ENCODE results near the gene NEBL.
"Not testable (repeated sequence)": the region's sequence is repeated elsewhere in the genome, so short reads cannot be mapped to it uniquely, and the experiment has no call there.

Gene NEBL, protein sequence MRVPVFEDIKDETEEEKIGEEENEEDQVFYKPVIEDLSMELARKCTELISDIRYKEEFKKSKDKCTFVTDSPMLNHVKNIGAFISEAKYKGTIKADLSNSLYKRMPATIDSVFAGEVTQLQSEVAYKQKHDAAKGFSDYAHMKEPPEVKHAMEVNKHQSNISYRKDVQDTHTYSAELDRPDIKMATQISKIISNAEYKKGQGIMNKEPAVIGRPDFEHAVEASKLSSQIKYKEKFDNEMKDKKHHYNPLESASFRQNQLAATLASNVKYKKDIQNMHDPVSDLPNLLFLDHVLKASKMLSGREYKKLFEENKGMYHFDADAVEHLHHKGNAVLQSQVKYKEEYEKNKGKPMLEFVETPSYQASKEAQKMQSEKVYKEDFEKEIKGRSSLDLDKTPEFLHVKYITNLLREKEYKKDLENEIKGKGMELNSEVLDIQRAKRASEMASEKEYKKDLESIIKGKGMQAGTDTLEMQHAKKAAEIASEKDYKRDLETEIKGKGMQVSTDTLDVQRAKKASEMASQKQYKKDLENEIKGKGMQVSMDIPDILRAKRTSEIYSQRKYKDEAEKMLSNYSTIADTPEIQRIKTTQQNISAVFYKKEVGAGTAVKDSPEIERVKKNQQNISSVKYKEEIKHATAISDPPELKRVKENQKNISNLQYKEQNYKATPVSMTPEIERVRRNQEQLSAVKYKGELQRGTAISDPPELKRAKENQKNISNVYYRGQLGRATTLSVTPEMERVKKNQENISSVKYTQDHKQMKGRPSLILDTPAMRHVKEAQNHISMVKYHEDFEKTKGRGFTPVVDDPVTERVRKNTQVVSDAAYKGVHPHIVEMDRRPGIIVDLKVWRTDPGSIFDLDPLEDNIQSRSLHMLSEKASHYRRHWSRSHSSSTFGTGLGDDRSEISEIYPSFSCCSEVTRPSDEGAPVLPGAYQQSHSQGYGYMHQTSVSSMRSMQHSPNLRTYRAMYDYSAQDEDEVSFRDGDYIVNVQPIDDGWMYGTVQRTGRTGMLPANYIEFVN

DNA sequence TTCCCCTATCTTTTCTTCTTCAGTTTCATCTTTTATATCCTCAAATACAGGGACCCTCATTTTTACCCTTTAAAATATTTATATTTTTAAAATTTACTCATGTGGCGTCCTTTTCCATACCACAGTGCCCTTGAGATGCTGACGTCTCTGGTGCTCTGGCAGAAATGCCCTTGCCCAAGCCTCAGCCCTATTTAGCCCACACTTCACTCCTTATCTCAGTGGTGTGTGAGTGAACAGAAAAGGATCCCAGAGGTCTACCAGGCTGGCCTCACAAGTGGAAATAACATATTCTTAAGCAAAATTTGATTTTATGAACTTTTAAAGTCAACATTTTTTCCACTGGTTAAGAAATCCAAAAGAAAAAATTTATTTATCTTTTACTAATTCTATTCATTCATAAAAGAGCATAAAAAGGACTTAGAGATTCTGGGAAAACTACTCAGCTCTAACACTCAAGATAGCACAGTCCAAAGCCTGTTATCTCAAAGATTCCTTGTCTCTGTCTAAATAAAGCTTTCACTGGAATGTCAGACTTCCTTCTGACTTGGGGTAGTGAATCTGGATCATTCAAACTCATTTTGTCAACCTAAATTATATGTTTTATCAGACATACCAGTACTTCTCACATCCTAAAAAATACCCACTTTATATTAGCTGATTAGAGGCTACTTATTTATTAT is at the start of gene NEBL:
NEBL (minus strand) TSS at position 166 of the 680 bp plus-strand sequence; CDS start at position 60, 106 bp downstream.
- DNase-seq (ENCODE audit: low spot score) (no peak), FAIRE-seq (no peak)

DNA sequence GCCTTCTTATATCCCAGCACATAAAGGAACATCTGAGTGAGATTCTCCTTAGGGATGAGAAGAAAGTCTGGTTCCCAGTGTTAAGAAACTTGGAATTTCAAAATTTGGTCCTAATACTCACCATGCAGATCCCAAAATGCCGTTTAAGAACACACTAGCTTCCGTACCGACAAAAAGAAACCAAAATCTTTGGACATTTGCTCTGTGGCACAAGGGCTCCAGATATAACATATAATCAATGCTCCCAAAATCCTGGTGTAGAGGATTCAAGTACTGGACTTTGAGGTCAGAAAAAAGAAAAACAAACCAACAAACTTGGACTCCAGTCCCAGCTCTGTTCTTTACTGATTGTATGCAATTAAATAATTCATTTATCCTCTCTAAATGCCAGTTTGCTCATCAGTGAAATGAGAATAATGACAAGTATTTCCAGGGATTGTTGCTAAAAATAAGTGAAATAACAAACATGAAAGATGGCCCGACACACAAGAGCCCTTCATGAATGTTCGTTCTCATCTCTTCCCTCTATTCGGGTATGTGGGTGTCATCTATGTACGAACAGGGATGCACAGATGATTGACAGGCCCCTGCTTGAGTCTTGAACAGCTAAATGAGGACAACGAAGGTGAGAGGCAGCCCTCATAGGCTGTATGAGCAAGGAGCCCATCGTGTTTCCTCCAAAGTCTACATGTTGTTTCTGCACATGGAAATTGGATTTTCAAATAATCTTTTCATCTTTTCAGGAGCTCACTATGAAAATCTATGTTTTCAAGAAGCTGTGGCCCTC is 48.6 kb upstream of the NEBL start:
- FAIRE-seq (no peak), DNase-seq (ENCODE audit: low spot score) (no peak)

DNA sequence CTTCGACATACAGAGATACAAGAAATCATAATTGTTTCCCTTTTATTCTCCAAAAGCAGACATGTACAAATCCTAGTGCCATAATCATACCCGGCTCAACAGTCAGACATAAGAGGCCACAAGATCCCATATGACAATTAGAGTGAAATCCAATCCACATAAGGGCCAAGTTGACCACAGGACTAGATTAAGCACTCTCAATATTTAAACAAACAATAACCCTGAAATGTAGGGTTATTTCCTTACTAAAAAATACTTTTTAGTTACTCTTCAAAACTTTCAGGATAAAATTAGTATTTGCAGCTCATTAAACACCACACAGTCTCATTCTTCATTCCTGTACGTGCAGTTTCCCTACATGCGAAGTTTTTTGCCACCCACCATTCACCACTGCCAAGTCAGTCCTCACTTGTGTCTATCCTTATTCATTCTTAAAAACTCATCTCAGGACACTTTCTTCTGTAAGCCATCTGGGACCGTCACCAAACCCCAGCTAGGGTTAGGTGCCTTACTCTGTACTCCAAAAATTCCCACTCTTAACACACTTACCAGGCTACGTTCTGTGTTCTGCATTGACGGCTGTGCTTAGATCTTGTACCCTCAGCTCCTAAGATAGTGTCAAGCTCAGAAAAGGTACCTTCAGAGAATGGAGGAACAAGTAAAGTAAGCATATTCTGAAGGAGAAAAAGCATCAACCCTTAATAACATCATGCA is 47.8 kb upstream of the NEBL start:
- no peak for FAIRE-seq
- DNase-seq (ENCODE audit: low spot score): no peak

DNA sequence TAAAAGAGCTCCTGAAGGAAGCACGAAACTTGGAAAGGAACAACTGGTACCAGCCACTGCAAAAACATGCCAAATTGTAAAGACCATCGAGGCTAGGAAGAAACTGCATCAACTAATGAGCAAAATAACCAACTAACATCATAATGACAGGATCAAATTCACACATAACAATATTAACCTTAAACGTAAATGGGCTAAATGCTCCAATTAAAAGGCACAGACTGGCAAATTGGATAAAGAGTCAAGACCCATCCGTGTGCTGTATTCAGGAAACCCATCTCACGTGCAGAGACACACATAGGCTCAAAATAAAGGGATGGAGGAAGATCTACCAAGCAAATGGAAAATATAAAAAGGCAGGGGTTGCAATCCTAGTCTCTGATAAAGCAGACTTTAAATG is 42.3 kb upstream of the NEBL start:
- FAIRE-seq; DNase-seq (ENCODE audit: low spot score): not testable (repeated sequence)

DNA sequence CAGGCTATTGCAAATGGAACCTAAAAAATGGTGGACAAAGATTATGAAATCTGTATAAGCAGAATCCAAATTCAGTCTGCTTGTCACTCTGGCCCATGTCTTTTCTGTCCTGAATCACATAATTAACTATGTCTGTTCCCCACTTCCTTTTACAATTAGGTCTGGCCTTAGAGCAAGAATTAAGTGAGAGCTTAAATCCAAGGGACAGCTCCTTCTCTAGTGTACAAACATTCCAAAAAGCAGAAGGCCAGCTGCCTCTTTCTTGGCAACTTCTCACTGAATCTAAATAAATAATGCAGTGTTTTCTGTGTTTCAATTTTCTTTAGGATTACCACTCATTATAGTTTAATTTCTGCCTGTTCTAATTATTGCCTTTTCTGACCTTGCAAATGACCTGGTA is 39.3 kb upstream of the NEBL start:
- FAIRE-seq (no peak), DNase-seq (ENCODE audit: low spot score) (no peak)

DNA sequence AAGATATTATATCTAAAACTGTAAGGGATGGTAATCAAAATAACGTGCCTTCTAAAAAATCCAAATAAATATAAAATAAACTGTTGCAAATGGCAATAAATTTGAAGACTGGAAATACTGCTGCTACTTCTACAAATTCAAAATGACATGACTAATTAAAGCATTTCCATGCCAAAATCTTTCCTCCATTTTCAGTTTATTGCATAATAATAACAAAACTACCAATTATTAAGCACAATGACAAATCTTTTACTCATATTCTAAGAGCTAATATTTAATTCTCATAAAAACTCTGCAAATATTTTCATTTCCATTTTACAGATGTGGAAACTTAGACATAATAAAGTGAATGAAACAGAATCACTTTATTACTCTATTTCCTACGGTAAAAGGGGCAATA is 38.8 kb upstream of the NEBL start:
- no peak for FAIRE-seq
- no peak for DNase-seq (ENCODE audit: low spot score)

DNA sequence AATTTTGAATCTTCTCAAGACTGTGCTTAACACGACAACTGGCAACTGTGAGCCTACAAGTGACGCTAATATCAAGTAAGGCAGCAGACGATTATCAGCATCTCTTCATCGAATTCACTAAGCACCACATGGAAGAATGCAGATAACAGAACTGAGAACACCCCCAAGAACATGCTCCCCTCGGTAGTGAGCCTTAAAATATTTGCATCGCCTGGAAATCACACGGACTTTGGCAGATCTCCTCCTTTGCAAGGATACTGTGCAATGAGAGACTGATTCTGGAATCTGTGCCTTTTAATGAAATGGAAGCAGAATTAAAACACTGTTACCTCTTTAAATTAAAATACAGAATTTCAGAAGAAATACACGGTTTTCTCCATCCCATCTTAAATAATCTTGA is 38.2 kb upstream of the NEBL start:
- FAIRE-seq (no peak), DNase-seq (ENCODE audit: low spot score) (no peak)

DNA sequence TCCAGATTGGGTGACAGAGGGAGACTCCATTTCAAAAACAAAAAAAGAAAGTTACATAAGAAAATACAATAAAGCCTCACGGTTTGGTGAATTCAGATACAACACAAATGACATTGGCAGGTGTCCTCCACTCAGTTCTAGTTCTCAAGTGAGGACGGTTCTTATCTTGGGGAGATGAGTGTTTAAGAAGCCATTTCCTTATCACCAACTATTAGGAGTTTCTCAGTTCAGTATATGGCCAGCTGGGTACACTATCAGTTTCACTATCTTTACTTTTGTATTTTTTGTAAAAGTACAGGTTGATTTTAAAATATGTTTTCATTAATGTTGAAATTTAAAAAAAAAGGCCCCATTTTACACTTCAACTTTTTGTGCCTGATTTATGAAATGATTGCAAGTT is 36.6 kb upstream of the NEBL start:
- DNase-seq (ENCODE audit: low spot score) (no peak), FAIRE-seq (no peak)

DNA sequence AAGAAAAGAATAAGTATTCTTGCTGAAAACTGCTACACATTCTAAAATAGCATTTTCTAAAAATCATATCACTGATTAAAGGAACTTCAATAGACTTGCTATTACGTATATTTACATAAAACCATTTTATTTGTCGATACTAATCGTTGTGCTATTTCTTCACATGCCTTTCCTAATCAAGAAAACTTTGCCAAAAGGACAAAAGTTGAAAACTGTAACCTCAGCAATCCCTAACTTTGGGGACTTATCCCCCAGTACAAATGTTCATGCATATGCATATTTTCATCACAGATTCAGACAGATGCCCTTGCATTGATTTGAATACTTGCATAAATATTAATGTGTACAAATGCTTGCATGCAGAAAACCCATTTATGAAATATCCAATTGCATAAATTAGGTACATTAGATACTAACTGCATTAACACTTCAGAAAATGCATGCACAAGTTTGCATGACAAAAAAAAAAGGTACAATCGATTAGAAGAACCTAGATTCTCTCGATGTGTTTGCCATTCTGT is 35.6 kb upstream of the NEBL start:
- no peak for FAIRE-seq

DNA sequence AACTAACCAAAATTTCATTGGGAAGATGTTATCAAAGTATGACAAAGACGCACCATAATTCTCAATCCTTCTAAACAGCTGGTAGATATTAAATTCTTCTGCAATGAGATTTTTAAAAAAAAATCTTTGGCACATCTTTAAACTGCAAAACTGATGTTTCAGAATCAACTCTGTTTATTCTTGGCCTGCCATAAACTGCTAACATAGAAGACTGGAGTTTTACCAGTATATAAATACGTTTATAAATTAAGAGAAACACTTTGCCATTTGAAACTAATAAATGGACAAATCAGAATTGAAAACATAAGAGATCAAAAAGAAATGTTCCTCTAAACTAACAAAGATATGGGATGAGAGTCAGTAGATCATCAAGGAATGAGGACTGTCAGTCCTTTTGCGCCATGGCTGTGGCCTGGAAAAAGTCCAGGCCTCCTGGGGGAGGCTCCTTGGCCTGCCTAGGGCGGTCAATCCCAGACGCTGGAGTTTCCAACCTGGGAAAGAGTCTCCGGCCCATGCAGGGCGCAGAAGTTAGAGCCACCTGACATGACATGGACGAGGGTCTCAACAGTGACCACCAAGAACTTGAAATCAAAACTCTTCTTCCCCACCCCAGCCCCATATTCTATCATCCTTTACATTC is 34.2 kb upstream of the NEBL start:
- FAIRE-seq: no peak
- DNase-seq (ENCODE audit: low spot score): no peak

More for the DNA sequence above, 35.6 kb upstream of the NEBL start:
- no peak for DNase-seq (ENCODE audit: low spot score)

DNA sequence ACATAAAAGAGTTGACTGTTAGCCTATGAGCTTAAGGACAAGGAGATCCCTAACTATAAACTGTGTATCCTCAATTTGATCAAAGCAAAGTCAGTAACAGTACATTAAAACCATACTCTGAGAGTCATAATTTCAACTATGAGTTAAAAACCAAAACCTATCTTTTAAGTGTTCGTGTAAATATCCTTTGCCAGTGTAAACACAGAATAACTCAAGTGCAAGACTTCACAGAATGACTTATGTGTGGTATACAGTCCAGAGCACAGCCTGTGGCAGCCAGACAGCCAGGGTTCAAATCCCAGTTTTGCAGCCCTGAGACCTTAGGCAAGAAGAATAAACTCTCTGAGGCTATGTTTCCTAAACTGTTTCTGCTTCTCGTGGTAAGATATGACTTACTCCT is 30.3 kb upstream of the NEBL start:
- FAIRE-seq: no peak

DNA sequence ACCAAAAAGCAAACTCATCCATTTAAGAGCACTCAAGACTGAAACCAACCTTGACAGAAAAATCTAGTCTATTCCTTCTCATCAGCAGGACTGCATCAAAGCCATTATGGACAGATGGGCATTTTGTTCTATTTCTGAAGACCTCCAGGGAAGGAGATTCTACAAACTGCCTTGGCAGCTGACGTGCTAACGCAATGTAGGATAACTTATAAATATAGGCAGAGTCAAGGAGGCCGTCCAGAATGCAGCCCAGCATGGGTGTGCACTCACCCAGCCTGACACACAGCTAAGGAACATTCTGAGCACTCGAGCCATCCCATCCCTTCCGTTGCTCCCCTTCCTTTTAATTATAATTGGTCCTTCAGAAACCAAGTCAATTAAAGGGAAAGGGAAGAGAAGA is 25.3 kb upstream of the NEBL start:
- FAIRE-seq: no peak

More for the DNA sequence above, 30.3 kb upstream of the NEBL start:
- no peak for DNase-seq (ENCODE audit: low spot score)

DNA sequence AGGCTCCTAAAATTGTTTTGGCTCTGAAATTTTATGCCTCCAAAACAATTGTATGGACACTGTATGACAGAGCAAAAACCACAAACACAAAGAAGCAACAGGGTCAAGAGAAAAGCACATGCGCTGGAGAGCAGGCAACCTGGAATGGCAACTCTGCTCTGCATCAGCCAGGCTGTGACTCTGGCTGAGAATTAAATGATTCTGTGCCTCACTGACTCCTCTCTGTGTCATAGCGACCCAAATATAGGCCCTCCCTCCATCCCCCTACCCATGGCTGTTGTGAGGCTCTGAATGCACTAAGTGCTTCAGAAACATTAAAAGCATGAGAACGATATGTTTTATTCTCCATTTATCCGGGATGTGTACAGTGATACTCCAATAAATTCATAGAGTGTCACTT is 24.9 kb upstream of the NEBL start:
- DNase-seq (ENCODE audit: low spot score) (no peak), FAIRE-seq (no peak)

More for the DNA sequence above, 25.3 kb upstream of the NEBL start:
- no peak for DNase-seq (ENCODE audit: low spot score)

DNA sequence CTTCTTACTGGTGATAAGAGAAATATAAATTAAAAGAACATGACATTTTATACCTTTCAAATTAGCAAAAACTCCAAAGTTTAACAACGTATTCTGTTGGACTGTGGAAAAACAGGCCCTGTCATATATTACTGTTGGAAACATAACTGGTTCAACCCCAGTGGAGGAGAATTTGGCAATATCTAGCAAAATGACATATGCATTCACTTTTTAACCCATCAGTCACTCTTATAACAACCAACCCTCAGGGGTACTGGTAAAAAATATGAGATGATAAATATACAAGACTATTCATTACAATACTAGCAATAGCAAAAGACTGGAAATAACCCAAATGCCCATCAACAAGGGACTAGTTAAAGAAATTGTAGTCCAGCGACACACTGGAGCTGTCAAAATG is 22.9 kb upstream of the NEBL start:
- FAIRE-seq: no peak
- no peak for DNase-seq (ENCODE audit: low spot score)

DNA sequence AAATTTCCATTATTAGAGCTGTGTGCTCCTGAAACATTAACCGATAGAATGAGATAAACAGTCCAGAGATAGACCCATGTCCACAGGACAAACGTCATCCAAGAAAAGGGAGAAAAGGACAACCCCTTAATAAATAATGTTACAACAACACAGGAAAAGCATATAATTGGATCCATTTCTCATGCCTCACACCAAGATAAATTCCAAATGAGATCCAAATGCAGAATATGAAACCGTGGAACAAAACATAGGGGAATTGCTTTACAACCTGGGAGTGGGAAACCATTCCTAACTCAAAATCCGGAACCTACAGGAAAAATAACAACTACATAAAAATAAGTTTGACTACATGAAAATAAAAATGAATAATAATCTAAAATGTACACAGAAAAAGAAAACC is 22.4 kb upstream of the NEBL start:
- no peak for DNase-seq (ENCODE audit: low spot score)
- FAIRE-seq: no peak

DNA sequence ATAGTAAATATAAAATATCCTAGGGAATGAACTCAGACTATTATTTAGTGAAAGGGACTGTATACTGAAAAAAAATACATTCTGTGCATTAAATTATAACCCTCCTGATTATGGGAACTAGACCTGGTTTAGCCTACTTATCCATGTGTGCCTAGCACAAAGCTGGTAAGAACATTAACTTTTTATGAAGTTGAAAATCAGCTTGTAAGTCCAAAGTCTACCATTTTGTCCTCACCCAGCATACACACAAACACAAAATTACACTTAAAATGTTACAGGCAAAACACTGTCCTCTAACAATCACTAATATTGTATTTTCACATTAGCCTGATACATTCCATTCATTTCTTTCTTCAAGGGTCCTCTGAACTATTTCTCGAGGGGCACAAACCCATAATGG is 19.9 kb upstream of the NEBL start:
- DNase-seq (ENCODE audit: low spot score): no peak
- no peak for FAIRE-seq

DNA sequence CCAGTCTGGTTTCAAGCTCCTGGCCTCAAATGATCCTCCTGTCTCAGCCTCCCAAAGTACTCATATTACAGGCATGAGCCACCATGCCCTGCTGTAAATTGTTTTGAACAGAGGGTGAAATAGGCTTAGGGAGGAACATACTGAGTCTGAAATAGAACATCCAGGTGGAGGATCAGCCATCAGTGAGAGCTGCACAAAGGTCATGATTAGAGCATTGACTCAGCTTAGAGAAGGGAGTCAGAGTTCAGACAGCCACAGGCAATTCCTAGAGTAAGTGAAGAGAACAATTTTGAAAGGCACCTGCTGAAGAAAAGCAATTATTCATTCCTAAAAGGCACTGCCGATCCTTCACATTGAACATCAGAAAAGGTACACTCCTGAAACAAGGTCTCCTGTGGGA is 15.9 kb upstream of the NEBL start:
- FAIRE-seq: no peak
- no peak for DNase-seq (ENCODE audit: low spot score)

DNA sequence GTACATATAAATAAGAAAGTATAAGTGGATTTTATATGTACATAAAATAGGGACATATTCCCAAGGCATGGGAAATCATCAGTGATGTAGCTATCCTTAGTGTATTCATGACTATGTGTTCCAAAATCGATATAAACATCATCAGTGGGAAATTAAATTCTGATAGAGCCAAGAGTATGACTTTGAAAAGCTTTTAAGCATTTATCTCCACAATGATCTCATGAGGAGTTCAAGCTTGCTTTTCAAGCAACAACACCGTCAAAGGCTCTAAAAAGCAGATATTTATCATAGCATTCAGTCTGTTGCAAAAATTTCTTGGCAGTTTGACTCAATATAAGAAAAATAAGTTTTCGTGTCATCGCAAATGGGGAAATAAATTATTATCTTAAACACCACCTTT is 14.5 kb upstream of the NEBL start:
- DNase-seq (ENCODE audit: low spot score) (no peak), FAIRE-seq (no peak)

DNA sequence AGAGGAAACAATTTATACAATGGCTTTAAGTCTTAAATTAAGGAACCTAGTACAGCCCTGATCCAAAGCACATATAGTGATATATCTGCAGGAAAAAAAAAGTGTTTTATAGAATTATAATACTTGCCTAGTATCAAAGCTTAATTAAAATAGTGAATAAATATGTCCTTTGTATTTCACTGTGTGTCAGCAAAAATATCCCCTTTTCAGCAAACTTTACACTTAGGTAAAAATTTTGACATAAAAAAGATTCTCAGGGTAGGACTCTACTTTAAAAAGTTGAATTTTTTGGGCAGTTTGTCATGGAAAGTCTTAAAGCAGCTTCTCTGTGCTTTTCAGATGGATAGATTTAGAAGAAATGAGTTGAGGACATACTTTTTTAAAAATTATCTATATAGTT is 12.7 kb upstream of the NEBL start:
- FAIRE-seq (no peak), DNase-seq (ENCODE audit: low spot score) (no peak)

DNA sequence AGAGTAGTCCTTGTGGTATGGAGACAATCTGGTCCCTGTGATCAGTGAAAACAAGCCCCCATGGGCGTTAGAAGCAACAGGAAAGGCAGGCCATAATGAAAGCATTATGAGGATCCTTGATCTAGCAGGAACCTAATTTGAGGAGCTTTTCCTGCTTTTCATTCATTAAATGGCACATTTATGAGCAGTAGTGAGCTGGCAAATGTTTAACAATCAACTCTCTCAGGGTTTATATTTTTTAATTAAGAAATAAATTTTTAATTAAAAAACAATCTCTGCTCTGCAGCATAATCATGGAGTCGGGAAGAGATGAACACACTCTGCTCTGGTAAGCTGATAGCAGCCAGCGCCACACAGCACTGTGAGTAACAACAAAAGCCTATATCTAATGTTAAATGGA is 11.3 kb upstream of the NEBL start:
- FAIRE-seq (no peak), DNase-seq (ENCODE audit: low spot score) (no peak)
